HG02571 (cell line): ENCODE data around the gene HMGCS1.
"Not testable (repeated sequence)": the region's sequence is repeated elsewhere in the genome, so short reads cannot be mapped to it uniquely, and the experiment has no call there.

ENCODE experiments used
- ATAC-seq: cut with Tn5 transposase; IDR thresholded peaks from one replicate; pipeline ENCODE4 v1.9.1; 2021; ENCODE audit warnings: mild to moderate bottlenecking, moderate library complexity; ENCODE audit not compliant: unreplicated experiment

The HMGCS1 gene

DNA sequence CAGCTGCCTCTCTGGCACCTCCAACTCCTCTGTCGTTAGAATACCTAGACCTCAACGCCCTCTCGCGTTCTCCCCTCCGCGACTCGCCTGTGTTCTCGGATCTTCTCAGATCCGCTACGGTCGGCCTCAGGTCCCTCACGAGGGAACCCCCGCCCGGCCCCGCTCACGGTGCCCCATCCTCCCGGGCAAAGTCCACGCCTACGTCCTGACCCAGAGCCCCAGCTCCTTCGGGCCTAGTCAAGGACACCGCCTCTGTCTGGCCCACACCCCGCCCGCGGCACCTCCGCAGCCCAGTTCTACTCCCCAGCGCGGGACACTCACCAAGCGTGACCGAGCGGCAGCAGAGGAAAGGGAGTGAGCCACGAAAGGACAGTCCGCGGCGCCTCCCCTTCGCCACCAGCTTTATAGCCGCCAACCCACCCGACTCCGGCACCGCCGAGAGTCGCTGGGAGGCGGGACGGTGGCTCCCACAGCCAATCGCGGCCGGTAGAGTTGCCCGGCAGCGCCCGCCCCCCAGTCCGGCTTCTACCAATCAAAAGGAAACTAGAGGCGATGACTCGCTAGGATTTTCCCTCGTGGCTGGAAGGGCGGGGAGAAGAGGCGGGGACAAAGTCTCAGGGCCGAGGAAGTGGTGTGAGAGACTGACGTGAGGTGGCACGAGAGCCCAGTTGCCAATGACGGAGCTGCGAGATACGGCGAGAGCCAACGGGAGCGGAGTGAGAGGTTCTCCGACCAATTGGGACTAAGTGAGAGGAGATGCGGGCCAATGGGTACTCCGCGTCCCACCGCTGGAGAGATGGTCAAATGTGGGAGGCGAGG is at the start of gene HMGCS1:
Gene HMGCS1, minus strand, starts transcription at position 378 of the 819 bp plus-strand sequence. CDS start 14,447 bp downstream, outside the sequence.
- peak; percentile 94 for ATAC-seq

DNA sequence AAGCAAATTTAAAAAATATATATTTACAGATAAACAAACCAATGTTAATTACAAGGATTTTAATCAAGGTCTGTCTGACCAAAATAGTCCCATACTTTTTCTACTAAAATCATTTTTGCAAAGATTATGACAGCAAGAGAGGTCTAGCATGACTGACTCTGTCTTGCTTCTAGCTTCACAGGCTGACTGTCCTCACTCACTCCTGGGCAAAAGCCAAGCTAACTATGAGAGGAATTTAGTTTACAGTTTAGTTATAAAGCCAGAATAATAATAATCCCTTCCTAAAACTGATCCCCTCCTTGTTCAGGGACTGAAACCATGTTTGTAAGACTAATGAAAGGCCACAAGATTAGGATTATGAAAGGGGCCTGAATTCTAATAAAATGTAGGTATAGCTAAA is 45.5 kb upstream of the HMGCS1 start:
- ATAC-seq: no peak

DNA sequence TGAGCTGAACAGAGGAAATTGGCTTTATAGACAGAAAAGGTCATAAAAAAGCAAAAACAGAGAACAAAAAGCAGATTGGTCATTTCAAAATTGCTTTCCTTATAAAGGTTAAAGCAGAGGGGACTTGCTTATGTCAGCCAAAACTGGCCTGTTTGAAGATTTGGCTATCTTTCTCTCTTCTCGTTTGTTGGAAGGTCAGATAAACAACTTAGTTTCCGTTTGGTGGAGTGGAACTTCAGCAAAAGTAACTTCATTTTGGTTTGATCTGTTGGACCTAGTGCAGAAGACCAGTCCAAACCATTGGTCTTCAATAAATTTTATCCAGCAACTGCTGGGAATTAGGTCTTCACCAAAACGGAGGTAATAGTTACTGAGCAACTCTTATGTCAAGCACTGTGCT is 45.1 kb upstream of the HMGCS1 start:
- no peak for ATAC-seq

DNA sequence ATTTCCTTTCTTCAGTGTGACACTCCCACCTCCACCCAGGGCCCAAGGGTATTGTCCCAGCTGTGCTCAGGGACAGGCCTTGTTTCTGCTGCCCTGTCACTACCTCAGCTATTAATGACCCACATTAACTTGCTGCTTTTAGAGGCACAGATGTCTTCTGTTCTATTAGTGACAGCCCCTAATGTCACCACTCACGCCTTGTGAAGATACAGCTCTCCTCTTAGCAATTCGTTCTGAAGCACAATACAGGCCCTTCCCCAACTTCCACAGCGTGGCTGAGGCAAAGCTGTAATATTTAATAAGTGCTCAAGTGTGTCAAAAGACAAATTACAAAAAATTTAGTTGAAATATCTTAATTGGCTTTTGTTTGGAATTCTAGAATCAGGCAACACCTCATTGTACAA is 44.7 kb upstream of the HMGCS1 start:
- ATAC-seq: no peak

DNA sequence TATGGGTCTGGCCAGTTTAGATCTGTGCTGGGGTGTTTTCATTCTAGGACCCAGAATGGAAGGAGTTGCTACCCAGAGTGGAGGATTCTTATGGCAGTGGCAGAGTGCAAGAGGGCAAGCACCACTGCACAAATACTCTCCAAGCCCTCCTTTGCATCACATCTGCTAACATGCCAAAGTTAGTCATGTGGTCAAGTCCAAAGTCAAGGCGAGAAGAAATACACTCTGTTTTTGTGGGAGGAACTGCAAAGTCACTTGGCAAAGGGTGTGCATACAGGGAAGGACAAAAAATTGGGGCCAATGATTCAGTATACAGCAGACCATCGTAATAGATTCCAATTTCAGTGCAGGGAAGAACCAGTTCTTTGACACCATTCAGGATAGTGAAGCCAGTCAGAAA is 43.9 kb upstream of the HMGCS1 start:
- ATAC-seq: no peak

DNA sequence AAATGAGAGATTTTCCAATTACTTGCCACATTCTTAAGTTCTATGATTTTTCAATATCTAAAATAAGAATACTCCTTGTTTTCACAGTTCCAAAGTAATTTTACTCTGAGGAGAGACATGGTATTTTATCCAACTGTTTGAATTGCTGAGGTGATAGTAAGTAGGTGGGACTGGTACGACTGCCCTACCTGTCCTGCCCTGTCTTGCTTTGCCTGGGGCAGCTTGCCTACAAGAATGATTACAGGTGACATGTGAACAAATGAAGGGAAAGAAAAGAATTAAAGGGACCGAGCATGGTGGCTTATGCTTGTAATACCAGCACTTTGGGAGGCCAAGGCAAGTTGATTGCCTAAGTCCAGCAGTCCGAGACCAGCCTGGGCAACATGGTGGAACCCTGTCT is 41.6 kb upstream of the HMGCS1 start:
- no peak for ATAC-seq

DNA sequence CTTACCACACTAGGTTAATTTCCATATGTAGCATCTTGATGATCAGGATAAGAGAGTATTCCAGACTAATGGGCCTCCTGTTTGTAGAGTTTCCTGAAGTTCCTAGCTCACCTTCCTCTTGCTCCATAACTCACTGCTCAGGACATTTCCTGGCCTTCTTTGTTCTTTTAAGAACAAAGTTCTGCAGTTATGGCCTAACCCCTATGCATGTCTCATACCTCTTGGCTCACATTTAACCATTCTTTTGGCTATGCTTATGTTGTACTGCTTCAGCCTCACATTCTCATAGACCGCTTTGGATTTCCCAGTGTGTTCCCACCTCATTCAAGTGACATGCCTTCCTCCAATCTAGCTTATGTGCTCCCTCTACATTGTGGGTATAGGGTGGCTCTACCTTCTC is 40.5 kb upstream of the HMGCS1 start:
- no peak for ATAC-seq

DNA sequence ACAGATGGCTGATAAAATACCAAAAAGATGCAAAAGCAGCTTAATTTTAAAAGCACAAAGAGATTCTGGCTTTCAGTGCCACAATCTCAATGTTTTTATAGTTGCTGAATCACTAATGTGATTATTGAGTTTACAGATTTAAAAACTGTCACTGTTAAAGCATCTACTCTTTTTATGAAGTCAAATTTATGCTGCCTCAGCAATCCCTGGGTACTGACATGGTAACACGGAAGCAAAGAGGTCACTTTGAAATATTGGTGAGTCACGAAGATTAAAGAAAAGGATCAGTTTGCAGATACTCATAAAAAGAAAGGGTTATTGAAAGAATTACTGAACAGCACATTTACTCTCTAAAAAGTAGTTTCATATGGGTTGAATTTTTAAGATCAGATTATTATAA is 39.7 kb upstream of the HMGCS1 start:
- ATAC-seq: no peak

DNA sequence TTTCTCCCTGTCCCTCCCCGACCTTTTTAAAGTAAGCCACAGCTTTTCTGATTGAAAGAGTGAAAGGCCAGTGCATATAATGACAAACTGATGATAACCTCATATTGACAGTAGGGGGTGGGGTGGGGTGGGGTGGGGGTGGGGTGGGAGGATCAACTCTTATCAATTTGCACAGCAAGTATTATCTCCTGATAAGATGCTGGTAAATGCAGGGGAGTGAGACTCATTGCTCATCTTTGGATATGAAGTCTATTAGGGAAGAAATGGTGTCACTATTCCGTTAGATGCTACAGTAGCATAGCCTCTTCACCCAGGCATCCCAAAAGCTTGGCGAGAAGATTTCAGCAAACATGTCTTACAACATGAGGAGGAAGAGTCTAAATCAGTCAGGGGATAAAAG is 38.9 kb upstream of the HMGCS1 start:
- no peak for ATAC-seq

DNA sequence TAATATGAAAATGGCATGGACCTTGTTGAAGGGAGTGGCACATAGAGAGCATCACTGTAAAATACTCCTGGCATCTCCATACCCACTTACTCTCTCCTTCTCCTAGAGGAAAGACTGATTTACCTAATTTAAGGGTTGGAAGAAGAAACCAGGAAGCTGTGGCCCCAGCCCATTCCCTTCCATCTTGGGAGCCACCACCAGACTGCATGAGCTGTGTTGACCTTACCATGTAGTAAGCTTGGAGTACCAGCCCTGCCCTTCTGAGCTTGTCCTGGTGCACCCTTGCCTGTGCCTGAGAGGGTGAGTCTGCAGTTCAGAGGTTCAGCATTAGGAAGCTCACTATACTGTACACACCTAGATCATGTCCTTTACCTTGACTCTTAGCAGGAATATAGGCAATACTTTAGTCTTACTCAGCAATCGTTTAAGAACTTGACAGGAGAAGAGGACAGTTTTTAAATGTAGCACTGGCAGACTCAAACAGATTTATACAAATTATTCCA is 35.7 kb upstream of the HMGCS1 start:
- no peak for ATAC-seq

DNA sequence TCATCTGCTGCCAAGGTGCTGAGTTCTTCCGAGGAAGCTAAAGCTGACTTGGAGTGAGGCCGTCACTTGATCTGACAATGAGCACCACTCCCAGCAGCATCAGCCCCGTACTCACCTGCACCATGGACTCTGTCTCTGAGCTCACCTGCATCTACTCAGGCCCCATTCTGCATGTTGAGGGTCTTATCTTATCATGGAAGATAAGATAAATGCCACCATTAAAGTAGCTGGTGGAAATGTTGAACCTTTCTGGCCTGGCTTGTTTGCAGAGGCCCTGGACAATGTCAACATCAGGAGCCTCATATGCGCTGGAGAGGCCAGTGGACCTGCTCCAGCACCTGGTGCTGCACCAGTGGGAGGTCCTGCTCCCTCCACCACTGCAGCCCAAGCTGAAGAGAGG is 35.0 kb upstream of the HMGCS1 start:
- ATAC-seq: no peak

DNA sequence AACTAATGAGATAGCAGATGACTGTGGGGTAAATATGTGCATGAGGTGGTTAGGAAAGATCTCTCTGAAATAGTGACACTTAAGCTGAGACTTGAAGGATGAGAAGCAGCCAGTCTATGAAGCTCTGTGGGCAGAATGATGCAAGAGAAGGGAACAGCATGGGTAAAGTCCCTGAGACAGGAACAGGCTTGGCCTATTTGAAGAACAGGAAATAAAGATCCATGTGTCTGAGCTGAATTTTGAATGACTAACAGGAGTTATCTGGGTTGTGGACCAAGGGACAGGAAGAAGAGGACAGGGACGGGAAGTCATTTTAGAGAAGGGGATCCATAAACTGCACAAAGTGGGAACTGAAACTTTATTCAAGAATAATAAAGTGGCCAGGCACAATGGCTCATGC is 25.6 kb upstream of the HMGCS1 start:
- no peak for ATAC-seq

DNA sequence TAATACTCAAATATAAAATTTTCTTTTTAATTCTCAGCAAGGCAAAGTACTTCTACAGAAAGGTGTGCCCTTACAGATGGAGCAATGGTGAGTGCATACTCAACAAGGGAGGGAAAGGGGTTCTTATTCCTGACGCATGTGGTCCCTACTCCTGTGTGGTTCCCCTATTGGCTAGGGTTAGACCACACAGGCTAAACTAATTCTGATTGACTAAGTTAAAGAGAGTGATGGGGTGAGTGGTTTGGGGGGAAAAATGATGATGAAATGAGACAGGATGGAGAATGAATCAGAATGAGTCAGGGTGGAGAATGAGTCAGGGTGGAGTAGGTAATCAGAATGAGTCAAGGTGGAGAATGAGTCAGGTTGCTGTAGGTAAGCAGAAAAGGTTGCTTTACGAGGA is 22.9 kb upstream of the HMGCS1 start:
- ATAC-seq: no peak

DNA sequence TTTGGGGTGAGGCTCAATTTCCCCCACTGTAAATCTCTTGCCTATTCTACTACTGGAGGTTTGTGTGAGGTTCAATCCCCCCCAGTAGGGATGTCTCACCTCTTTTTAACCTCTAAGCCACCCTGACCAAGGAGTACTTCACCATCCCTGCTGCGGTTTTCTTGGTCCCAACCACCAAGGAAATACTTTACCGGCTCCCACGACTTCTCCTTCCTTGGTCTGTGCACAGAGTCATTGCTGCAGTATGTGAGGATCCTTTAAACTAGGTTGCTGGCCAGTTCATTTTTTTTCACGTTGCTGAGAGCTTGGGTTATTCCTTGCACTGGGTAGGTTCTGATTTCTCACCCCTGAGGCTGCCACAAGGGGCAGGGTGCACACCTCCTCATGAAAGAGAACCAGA is 22.5 kb upstream of the HMGCS1 start:
- ATAC-seq: no peak

DNA sequence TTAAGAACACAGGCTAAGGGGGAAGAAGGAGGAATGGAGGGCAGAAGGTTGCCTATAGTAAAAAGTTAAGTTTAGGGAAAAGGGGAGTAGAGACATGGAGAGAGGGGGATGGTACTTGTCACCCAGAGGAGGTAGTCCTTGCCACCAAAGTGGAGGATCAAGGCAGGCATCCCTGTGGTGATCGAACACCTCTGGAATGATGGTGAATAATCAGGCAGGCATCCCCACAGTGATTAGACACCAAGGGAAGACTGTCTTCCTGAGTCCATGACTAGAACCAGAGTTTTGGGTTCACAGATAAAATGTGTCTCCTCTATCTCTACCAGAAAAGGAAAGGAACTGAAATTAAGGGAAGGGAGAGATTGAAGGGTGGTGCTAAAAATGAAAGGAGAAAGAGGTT is 19.2 kb upstream of the HMGCS1 start:
- ATAC-seq: no peak

DNA sequence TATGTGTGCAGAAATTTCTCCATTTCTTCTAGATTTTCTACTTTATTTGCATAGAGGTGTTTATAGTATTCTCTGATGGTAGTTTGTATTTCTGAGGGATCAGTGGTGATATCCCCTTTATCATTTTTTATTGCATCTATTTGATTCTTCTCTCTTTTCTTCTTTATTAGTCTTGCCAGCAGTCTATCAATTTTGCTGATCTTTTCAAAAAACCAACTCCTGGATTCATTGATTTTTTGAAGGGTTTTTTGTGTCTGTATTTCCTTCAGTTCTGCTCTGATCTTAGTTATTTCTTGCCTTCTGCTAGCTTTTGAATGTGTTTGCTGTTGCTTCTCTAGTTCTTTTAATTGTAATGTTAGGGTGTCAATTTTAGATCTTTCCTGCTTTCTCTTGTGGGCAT is 12.4 kb upstream of the HMGCS1 start:
- not testable (repeated sequence) for ATAC-seq

DNA sequence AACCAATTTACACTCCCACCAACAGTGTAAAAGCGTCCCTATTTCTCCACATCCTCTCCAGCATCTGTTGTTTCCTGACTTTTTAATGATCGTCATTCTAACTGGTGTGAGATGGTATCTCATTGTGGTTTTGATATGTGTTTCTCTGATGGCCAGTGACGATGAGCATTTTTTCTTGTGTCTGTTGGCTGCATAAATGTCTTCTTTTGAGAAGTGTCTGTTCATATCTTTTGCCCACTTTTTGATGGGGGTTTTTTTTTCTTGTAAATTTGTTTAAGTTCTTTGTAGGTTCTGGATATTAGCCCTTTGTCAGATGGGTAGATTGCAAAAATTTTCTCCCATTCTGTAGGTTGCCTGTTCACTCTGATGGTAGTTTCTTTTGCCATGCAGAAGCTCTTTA is 10.3 kb upstream of the HMGCS1 start:
- not testable (repeated sequence) for ATAC-seq

DNA sequence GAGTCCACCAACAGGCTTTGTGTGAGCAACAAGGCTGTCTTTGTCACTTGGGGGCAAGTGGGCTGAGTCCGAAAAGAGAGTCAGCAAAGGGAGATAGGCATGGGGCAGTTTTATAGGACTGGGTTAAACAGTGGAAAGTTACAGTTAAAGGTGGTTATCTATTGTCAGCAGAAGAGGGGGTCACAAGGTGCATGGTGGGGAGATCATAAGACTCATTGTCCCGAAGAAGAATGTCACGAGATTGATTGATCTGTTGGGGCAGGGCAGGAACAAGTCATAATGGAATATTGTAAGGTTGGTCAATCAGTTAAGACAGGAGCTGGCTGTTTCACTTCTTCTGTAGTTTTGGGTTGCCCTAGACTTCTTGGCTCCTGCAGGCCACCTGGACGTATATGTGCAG is 7.6 kb upstream of the HMGCS1 start:
- no peak for ATAC-seq

DNA sequence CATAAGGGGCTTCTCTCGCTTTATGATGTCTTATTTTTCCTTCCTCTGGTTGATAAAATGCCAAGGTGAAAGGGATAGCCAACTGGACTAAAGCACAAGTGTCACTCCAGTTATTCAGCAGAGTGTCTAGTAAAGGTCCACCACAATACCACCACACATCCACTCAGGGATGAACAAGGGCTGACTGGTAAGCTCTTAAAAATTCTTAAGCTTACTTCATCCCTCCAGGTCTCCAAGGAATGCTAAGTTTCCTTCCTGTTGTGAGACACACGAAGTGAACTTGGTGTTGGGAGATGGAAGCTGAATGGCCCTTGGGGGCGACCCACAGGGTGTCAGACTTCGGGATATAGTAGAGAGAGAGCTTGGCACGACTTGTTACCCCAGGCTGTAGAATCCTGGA is 3.2 kb upstream of the HMGCS1 start:
- no peak for ATAC-seq

DNA sequence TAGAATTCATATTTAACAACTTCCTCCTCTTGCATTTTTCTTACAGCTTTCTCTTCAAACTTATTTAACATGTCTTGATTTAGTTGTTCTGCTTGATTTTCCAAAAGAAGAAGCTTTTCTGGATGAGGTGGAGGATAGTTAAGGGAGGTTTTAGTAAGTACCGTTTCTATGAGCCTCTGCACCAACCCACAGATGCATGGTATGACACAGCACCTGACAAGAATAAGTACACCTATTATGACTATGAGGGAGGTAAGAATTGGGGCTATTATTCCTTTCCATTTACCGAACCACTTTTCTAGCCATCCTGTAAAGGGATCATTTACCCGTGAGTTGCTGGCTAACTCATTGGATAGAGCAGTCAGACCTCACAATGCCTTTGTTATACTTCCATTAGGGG is 2.5 kb upstream of the HMGCS1 start:
- ATAC-seq: no peak

DNA sequence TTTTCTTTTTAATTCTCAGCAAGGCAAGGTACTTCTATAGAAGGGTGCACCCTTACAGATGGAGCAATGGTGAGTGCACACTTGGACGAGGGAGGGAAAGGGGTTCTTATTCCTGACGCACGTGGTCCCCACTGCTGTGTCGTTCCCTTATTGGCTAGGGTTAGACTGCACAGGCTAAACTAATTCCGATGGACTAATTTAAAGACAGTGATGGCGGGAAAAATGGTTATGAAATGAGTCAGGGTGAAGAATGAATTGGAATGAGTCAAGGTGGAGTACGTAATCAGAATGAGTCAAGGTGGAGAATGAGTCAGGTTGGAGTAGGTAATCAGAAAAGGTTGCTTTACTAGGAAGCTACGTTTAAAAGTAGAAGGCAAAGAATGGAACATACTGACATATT is 2.1 kb upstream of the HMGCS1 start:
- no peak for ATAC-seq

DNA sequence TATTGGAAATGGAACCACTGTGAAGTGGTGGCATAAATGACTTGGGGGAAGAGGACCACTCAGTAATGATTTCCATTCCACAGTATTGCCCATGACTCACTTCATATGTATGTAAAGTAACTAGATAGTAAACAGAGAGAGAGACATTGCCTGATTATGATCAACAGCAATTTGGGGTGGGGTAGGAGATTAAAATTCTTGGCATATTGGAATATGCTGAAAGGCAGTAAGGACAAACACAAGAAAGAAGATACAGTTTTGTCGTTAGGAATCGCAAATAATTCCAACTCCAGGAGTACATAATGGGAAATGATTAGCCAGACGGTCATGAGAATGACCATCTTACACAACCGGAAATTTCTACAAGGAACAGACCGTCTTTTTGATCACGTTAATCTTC is 1.5 kb upstream of the HMGCS1 start:
- no peak for ATAC-seq
